Fibroblast of the aortic adventitia (primary cell): ENCODE data around the gene PPRC1. TPM values are rescaled to one million over a fixed set of nuclear protein-coding genes. Genes with fewer than 3 reads are reported as not detected.

Experiments used
- DNase-seq: peaks from one replicate; pipeline ENCODE4 v3.0.0-alpha.2; 2010; ENCODE audit warnings: low read depth
- H3K4me3 ChIP-seq: 2 replicates; pipeline ENCODE4 v1.5.1; 2011; ENCODE audit warnings: low read depth, mild to moderate bottlenecking, control low read depth, low read length, moderate library complexity
- small RNA-seq: library from RNA; depleted of rRNA; stranded (forward); fragments of <200 nt; gene quantifications from one replicate; pipeline ENCODE3, GENCODE V24; 2012
- total RNA-seq: library from RNA; depleted of rRNA; stranded (reverse); fragments of >200 nt; gene quantifications from 2 replicates; pipeline ENCODE4 v1.2.3, GENCODE V29; 2012; ENCODE audit warnings: low replicate concordance
- TF ChIP-seq, protein P1 (sequence below): IDR thresholded peaks from 2 replicates; pipeline ENCODE4 v1.5.1; 2011; ENCODE audit warnings: mild to moderate bottlenecking, low read length, control low read depth, inconsistent platforms; ENCODE audit not compliant: insufficient read depth

PPRC1 gene
- total RNA-seq, 1 donor, result 22.8 TPM

DNA sequence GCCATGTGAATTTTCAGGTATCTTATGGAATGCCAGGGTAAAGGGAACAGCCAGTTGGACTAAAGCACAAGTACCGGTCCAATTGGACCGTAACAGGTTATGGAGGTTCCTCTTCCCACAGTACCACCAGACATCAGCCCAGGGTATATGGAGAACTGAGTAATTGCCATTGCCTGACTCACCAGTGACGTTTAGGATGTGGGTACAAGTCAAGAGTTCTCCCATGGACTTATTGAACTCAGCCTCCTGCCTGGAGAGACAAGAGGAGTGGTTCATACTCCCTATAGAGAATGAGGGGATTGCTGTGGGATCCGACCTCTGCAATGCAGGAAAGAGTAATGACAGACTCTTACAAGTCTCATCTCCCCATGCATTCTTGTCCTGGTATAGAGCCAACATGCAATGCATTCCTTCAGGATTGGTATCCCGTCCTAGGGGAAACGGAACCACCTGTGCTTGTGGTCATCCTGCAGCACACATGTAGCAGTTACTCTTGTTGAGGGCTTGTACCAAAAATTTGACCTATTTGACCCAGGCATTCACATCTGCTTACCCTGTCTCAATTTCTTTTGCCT is 62.5 kb downstream of the PPRC1 start:
- TF ChIP-seq, protein P1, sequence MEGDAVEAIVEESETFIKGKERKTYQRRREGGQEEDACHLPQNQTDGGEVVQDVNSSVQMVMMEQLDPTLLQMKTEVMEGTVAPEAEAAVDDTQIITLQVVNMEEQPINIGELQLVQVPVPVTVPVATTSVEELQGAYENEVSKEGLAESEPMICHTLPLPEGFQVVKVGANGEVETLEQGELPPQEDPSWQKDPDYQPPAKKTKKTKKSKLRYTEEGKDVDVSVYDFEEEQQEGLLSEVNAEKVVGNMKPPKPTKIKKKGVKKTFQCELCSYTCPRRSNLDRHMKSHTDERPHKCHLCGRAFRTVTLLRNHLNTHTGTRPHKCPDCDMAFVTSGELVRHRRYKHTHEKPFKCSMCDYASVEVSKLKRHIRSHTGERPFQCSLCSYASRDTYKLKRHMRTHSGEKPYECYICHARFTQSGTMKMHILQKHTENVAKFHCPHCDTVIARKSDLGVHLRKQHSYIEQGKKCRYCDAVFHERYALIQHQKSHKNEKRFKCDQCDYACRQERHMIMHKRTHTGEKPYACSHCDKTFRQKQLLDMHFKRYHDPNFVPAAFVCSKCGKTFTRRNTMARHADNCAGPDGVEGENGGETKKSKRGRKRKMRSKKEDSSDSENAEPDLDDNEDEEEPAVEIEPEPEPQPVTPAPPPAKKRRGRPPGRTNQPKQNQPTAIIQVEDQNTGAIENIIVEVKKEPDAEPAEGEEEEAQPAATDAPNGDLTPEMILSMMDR, result no peak
- DNase-seq, result no peak
- H3K4me3 ChIP-seq, result no peak overlapping the region

DNA sequence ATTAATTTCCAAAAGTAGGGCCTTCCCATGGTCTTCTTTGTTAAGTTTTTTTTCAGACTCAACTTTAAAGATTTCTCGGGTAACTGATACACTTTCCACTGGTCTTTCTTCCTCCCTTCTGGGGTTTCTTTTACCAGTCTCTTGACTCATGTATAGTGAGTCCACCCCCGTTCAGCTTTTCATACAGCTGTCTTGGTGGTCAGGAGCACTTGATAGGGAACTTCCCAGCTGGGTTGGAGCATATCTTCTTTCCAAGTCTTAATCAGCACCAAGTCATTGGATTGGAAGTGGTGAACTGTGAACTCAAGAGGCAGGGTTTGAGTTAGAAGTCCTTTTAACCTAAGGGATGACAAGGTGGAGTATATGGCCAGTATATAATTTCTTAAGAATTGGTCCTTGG is 64.1 kb downstream of the PPRC1 start:
- TF ChIP-seq, protein P1, result no peak
- DNase-seq, result no peak
- no peak overlapping the region for H3K4me3 ChIP-seq

DNA sequence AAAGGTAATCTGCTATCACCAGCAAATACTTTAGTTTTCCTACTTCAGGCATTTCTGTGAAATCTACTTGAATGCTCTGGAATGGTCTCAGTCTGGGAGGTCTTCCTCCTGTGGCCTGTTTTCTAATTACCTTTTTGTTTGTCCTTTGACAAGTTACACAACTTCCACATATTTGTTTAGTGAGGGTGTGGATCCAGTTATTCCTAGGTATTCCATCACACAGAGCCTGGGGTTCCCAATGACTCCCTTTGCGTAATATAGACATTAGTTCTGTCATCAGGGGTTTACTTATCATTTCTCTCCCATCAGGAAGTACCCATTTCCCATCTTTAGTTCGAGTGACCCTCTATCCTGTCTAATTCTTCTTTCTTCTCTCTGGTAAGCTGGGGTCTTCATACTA is 65.2 kb downstream of the PPRC1 start:
- TF ChIP-seq, protein P1, result no peak
- DNase-seq, result no peak
- H3K4me3 ChIP-seq, result no peak overlapping the region

Small RNA genes within 50 kb of the gene (small RNA-seq; reads per million reads assigned to genes)
- not detected for gene AL500527.1
- gene AL500527.2, result not detected

Other genes starting within 250 kb of the PPRC1 start
- gene ARMH3, start 76.9 kb upstream of the PPRC1 start, total RNA-seq, result 13.6 and 25.3 TPM in 2 replicates
- gene HPS6, start 67.7 kb upstream of the PPRC1 start, total RNA-seq, result 18.2 and 37.0 TPM in 2 replicates
- 28.3 and 35.6 TPM in 2 replicates for gene LDB1, start 12.7 kb upstream of the PPRC1 start, total RNA-seq
- gene NOLC1, start 19.3 kb downstream of the PPRC1 start, total RNA-seq, result 37.2 and 45.3 TPM in 2 replicates
- 0.09 TPM in 1 of 2 replicates, not detected in the other for gene ELOVL3, start 93.3 kb downstream of the PPRC1 start, total RNA-seq
- not detected in 2 replicates for gene PITX3, start 108.5 kb downstream of the PPRC1 start, total RNA-seq
- 21.5 and 52.1 TPM in 2 replicates for gene GBF1, start 112.5 kb downstream of the PPRC1 start, total RNA-seq